Activated CD4-positive, alpha-beta T cell treated with anti-CD3 and anti-CD28 coated beads, Interleukin-2, amount 50 U/mL, for 4 hours (primary cell): Measurements from ENCODE around the gene NLGN1.
"Not testable (repeated sequence)": the region's sequence is repeated elsewhere in the genome, so short reads cannot be mapped to it uniquely, and the experiment has no call there.

ENCODE experiments used
- DNase-seq, 2 experiments: peaks; one replicate each; pipeline ENCODE4 v3.0.0-alpha.2; 2020

Gene NLGN1

GRCh38 chr3:174199696-174200095 is 802.2 kb downstream of the NLGN1 start:
- DNase-seq, result no peak

GRCh38 chr3:174202116-174202515 is 804.6 kb downstream of the NLGN1 start:
- no peak for DNase-seq

- DNase-seq, result no peak
These were observed 805.0 kb downstream of the NLGN1 start for GRCh38 chr3:174202561-174202960.

GRCh38 chr3:174204765-174205164 is 807.2 kb downstream of the NLGN1 start:
- no peak for DNase-seq

GRCh38 chr3:174206607-174207192 is 809.2 kb downstream of the NLGN1 start:
- DNase-seq, result no peak

GRCh38 chr3:174208161-174208560 is 810.6 kb downstream of the NLGN1 start:
- DNase-seq, result no peak

GRCh38 chr3:174211896-174212295 is 814.4 kb downstream of the NLGN1 start:
- not testable (repeated sequence) for DNase-seq

GRCh38 chr3:174215456-174215855 is 817.9 kb downstream of the NLGN1 start:
- no peak for DNase-seq

- DNase-seq, result no peak
These were observed 818.5 kb downstream of the NLGN1 start for GRCh38 chr3:174216019-174216418.

GRCh38 chr3:174216946-174217718 is 819.6 kb downstream of the NLGN1 start:
- DNase-seq, result no peak

GRCh38 chr3:174218016-174218415 is 820.5 kb downstream of the NLGN1 start:
- DNase-seq, result no peak

- DNase-seq, result no peak
These were observed 822.2 kb downstream of the NLGN1 start for GRCh38 chr3:174219738-174220137.

- DNase-seq, result no peak
These were observed 823.4 kb downstream of the NLGN1 start for GRCh38 chr3:174220775-174221554.

- no peak for DNase-seq
These were observed 825.5 kb downstream of the NLGN1 start for GRCh38 chr3:174223042-174223441.

GRCh38 chr3:174223626-174224025 is 826.1 kb downstream of the NLGN1 start:
- no peak for DNase-seq

- DNase-seq, result no peak
These were observed 832.4 kb downstream of the NLGN1 start for GRCh38 chr3:174229916-174230315.

GRCh38 chr3:174232028-174232657 is 834.6 kb downstream of the NLGN1 start:
- not testable (repeated sequence) for DNase-seq

- no peak for DNase-seq
These were observed 835.3 kb downstream of the NLGN1 start for GRCh38 chr3:174232658-174233429.

GRCh38 chr3:174233511-174233910 is 836.0 kb downstream of the NLGN1 start:
- no peak for DNase-seq

GRCh38 chr3:174242311-174243041 is 844.9 kb downstream of the NLGN1 start:
- no peak for DNase-seq

- DNase-seq, result no peak
These were observed 845.6 kb downstream of the NLGN1 start for GRCh38 chr3:174243171-174243570.

GRCh38 chr3:174247687-174248152 is 850.2 kb downstream of the NLGN1 start:
- DNase-seq, result no peak
